Bone marrow (tissue), 2 donors: ENCODE data around the gene PEA15.

ENCODE experiments used
- DNase-seq, 2 donors: peaks; one replicate each; lab custom pipeline; 2025; lab: John Stamatoyannopoulos, UW

The PEA15 gene

DNA sequence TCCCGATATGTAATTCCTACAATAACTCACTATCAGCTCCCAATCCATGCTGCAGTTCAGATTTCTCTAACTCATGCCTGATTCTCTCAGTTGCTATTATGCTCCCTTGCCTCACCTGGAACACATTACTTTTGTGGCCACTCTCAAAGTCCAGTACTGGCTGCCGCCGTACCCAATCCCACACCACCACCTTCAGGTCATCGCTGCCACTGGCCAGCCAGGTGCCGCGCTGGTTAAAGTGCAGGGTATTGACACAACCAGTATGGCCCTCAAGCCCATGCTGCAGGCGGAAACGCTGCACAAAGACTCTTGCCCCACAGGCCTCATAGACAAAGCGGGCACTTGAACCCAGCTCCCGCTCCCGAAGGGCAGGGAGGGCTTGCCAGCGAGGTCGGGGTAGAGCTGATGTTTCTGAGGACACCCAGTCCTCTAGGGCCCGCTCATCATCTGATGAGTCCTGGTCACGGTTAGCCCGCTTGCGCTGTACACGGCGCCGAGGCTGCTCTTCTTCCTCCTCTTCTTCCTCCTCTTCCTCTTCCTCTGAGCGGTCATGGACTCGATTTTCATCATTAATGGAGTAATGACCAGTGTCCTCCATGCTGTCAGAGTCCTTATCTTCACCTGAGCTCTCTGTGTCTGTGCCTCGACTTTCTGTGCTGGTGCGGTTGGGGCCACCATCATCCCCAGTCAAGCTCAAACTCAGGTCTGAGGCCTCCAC lies 34.6 kb downstream of the PEA15 start:
- no peak for DNase-seq

- no peak for DNase-seq
These were observed 38.6 kb downstream of the PEA15 start for GRCh38 chr1:160243767-160244166.

DNA sequence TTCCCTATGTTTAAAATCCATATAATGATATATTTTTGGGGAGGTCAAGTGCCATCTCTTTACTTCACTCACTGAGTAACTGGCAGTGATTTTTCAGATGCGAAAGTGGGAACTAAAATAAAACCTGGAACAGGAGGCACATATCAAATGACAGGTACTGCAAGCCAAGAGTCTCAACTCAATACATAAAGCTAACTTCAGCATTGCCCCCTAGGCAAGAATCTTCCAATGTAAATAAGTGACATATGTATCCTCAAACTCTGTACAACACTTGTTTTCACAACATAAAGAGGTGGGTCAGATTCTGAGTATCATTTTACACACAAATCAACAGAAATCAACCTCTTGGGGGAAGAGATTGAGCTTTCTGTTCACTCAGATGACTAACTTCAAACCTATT lies 39.0 kb downstream of the PEA15 start:
- DNase-seq: no peak

- DNase-seq: no peak
These were observed 40.2 kb downstream of the PEA15 start for GRCh38 chr1:160245434-160245833.

DNA sequence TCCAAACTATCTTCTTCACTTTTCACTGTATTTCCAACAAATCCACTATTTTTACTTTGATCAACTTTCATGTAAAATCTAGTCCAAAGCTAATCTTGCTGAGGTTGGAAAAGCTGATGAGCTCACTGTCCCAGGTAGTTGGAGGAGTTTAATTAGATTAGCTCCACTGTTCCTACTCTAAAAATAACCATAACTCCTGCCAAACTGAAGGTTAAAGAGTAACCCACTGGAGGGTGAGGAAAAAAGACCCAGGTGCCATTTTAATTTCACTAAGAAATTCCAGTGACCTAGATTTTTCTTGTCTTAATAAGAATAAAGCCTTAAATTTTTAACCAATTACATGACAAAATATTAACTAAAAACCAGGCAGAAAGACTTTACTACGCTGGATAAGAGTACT lies 41.9 kb downstream of the PEA15 start:
- DNase-seq: no peak

- no peak for DNase-seq
These were observed 45.8 kb downstream of the PEA15 start for GRCh38 chr1:160251011-160251410.

GRCh38 chr1:160251687-160252526 lies 46.7 kb downstream of the PEA15 start:
- peak in 1 of 2 donors; percentile 46 for DNase-seq

- DNase-seq: no peak
These were observed 50.7 kb downstream of the PEA15 start for GRCh38 chr1:160255781-160256300.

- DNase-seq: no peak
These were observed 51.3 kb downstream of the PEA15 start for GRCh38 chr1:160256396-160257046.

DNA sequence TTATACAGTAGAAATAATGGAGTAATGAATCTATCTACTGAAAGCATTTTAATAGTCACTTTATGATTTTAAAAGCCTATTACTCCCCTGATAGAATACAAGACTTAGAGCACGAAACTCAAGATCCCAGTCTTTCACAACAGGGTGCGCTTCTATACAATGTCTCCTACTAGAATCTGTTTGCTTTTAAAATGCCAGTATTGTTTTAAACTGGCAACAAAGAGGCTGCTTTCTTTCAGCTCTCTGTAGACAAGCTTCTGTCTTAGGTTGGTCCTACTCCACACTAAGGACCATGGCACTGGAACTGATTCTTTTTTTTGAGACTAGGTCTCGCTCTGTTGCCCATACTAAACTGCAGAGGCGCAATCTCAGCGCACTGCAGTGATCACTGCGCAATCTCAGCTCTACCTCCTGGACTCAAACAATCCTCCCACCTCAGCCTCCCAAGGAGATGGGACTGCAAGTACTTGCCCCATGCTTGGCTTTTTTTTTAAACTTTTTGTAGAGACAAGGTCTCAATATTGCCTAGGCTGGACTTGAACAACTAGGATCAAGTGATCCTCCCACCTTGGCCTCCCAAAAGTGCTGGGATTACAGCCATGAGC lies 52.3 kb downstream of the PEA15 start:
- DNase-seq: no peak

DNA sequence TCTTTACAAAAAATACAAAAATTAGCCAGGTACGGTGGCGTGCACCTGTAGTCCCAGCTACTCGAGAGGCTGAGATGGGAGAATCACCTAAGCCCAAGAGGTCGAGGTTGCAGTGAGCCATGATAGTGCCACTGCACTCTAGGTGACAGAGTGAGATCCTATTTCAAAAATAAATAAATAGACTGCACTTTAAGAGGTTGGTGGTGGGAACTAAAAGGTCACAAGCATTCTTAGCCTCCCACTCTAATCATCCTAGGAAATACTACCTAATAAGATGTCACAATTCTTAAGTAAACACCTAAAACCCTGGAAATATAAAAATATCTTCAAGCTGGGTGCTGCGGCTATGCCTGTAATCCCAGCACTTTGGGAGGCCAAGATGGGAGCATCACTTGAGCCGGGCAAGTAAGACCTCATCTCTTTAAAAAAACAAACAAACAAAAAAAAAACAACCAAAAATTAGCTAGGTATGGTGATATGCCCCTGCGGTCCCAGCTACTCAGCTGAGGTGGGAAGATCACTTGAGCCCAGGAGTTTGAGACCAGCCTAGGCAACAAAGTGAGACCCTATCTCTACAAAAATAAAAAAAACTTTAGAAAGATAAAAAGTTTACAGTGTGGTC lies 53.1 kb downstream of the PEA15 start:
- DNase-seq: no peak

DNA sequence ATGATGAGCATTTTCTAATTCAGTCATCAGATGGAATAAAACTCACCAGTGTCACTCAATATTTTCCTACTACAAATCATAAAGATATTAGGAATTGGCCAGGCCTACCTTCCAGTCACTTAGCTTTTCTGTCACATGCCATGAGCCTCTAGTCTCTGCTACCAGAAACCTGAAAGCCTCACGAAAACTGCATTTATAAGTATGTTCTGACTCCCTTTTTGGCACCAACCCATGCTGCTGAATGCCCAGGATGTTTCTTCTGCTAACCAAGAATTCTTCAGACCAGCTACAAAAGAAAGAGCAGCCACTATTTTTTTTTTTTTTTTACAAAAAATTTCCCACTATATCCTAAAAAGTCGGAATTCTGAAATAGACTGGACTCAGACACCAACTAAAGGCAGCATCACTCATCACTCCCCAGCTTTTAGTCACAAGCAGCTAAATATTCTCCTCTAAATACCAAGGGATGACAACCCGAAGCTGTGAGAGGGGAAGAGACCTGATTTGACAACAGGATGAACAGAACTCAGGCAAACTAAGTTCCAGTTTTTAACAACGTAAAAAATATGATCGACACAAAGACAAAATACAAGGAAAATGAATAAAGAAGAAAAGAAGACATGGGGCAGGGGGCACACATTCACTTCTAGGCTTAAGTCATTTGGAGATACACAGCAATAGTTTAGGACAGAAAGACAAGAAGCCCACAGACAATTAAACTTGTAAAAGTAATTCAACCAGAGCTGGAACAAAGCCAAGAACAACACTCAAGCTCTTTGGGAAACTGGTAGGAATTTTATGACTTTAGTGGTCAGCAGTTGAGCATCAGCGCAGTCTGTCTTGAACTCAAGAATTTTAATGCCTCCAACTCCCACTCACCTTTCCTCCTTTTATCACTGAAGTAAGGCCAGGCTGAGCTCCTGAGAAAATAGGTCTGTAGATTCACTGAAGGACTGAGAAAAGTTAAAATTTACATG lies 55.5 kb downstream of the PEA15 start:
- no peak for DNase-seq

DNA sequence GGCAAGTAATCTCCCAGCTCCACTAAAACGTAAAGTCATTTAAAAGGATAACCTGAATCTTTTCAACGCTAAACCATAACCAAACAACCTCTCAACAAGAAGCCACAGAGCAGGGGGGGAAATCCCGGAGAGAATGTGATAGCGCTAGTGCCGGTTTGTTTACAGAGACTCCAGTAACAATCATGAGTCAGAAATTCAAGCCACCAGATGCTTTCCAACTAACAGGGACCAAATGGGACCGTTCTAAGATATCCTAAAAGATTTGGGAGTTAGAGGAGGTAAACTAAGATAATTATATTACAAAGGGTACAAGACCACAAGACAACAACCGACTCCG lies 56.3 kb downstream of the PEA15 start:
- peak in 1 of 2 donors; percentile 60 for DNase-seq

DNA sequence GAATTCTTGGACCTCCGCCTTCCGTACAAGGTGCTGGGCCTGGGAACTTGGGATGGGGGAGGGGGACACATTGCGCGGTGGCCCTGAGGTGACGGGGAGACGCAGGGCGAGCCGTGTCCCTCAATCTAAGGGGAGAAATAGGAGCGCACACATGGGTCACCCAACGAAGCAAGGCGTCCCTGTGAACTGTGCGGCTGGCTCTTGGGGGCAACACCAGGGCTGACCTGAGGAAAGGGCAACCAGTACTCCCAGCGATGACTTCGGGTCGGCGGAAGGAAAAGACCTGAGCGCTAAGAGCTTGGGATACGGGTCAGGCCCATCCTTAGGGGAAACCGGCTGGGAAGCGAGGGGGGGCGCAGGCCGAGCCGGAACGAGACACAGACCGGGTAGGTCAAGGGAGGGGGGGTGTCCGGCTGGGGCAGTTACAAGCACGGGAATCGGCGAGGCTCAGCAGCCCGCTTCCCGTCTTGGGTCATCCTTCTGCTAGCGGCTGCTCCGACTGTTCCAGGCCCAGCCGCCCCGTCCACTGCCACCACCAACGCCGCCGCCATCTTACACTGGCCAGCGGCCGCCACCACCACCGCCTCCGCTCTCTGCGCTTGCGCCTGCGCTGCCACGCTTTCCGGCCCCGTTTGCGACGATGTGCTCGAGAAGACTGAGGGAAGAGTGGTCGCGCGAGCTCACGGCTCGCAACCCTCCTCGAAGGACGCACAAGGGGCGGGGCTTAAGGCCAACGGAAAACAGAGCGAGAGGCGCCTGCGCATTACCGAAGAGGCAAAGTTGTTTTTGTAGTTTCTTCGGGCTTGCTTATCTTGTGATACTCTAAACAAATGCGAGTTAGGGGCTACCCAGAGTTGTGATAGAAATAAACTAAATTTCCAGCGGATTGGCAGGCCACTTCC lies 57.0 kb downstream of the PEA15 start, which contains the start of gene DCAF8:
Gene DCAF8 (minus strand): TSS at position 657 of the 902 bp plus-strand sequence. CDS start 18,541 bp downstream, outside the sequence.
- peak; percentile 84 to 97 for DNase-seq

DNA sequence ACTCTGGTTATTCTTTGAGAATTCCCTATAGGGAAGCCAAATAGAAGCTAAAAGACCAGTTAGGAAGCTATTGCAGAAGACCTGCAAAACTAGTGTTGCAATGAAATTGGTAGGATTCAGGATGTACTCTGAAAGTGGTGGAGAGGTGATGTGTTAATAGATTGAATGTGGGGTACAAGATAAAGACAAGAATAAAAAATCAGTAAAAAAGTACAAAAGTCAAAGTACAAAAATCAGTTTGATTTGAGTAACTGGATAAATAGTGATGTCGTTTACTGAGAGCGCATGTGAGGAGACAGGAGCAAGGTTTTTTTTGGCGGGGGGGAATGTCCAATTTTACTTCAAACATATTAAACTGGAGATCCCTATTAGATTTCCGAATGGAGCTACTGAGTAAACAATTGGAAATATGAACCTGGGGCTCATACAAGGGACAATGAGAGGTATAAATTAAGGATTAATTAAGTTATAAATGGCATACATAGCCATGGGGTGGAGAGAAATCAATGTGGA lies 59.7 kb downstream of the PEA15 start:
- DNase-seq: no peak
